HG03060 (cell line): ENCODE data around the gene CDH23.

Experiments
- ATAC-seq: cut with Tn5 transposase; IDR thresholded peaks from one replicate; pipeline ENCODE4 v1.9.1; 2021; ENCODE audit warnings: low read depth, moderate number of reproducible peaks; ENCODE audit not compliant: unreplicated experiment

CDH23 gene

DNA sequence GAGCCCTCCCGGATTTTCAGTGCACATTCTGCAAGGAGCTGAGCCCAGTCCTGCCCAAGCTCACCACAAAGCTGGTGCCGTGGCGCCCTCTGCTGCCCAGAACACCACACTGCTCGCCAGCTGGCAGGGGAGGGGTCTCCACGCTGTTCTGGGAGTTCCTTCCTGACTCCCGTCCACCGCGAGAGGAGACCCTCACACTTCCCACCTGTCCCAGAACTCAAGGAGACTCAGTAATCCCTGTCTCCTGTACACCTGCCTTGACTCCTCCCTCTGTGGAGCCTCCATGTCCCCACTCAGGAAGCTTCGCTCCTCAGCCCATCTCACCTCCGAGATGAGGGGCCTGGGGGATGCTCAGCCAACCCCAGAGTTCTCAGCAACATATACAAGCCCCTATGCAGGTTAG lies 311.6 kb downstream of the CDH23 start:
- ATAC-seq: no peak

DNA sequence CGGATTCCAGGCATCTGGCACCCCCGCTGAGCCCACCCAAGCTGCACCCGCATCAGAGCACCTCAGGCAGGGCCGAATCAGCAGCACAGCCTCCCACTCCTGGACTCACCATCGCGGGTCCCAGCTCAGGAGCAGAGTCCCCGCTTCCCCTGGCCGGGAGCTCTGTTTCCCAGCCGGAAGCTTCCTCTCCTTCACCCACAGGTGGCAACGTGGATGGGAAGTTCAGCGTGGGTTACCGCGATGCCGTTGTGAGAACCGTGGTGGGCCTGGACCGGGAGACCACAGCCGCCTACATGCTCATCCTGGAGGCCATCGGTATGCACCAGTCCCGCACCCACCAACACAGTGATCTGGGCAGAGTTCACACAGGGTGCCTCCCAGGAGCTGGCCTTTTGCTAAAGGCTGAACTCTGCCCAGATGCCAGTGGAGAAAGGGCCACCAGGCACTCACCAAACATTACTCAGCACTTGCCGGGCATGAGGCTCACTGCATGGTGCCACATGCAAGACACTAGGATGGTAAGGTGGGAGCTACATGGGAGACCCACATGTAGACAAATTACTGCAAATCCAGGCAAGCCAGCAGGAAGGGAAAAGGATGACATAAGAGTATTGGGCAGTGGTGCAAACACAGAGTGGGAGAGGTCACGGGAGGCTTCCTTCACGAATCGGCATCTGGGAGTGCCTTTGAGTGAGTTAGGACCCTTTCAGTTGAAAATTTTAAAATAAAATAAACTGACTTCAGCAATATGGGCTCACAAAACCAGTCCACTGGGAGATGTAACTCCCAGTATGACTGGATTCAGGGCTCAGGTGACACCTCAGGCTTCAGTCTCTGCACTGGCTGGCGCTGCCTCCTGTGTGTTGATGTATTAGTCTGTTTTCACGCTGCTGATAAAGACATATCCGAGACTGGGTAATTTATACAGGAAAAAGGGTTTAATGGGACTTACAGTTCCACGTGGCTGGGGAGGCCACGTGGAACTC lies 312.5 kb downstream of the CDH23 start:
- ATAC-seq: no peak

DNA sequence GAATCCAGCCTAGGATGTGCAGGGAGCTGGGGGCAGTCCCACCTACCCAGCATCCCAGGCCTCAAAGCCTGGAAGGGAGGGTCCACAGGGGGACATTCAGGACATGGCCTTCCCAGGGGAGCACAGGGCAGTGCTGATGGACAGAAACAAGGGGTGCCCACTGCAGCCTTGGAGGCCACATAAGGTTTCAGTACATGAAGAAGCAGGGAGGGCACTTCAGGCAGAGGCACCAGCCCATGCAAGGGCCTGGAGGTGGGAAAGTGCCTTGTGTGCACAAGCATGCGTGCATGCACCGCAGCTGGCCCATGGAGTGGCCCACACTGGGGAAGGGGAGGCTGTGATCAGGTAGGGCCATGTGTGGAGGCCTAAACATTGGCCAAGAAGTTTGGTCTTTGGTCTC lies 313.8 kb downstream of the CDH23 start:
- no peak for ATAC-seq

DNA sequence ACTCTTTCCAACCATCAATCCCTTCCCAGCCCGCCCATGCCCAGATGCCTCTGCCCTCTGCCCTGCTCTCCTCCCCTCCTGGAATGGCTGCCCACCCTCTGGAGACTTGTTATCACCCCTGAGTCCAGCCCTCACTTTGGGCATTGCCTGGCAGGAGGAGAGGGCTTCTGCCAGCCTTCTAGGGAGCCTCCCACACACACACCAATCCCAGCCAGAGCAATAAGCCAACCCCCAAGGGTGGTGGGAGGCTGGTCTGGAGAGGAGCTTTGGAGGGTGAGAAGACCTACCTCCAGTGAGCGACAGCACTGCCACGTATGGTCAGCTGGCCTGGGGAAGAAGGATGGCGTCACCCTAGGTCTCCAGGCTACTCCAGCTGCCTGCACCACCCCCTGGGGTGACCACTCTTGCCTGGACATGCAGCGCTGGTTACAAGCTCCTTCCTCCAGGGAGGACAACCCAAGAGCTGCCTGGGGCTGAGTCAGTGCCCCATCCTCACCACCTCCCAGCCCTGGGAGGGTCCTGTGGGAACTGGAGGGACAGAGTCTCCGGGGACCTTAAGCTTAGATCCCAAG lies 314.4 kb downstream of the CDH23 start:
- ATAC-seq: no peak

DNA sequence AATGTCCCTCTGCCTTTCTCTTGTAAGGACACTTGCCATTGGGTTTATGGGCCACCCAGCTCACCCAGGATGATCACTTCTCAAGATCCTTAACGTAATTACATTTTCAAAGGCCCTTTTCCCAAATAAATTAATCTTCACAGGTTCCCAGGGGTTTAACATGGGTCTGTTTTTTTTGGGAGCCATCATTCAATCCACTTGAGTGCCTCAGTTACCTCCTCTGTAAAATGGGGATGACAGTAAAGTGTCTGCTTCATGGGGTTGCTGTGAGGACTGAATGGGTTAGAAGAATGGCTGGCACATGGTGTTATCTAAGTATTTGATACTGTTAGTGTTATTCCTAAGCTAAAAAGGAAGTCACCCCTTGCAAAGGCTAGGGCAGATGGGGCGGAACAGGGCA lies 315.4 kb downstream of the CDH23 start:
- no peak for ATAC-seq

DNA sequence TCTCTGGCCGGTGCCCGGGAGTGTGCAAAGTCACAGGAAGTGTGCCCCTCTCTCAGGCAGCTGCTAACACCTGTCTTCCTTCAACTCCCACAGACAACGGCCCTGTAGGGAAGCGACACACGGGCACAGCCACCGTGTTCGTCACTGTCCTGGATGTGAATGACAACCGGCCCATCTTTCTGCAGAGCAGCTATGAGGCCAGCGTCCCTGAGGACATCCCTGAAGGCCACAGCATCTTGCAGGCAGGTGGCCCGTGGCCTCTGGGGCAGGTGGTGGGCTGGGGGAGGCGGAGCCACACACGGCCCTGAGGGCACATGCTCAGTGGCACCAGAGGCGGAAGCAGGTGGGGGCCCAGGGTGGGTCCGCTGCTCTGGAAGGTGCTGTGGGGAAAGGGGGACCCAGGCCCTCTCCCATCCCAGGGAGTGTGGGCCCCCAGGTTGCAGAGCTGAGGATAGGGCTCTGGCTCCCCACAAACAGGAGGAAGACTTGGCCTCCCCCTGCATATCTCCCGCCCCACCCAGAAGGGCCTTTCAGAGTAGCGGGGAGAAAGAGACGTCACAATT lies 315.9 kb downstream of the CDH23 start:
- no peak for ATAC-seq

DNA sequence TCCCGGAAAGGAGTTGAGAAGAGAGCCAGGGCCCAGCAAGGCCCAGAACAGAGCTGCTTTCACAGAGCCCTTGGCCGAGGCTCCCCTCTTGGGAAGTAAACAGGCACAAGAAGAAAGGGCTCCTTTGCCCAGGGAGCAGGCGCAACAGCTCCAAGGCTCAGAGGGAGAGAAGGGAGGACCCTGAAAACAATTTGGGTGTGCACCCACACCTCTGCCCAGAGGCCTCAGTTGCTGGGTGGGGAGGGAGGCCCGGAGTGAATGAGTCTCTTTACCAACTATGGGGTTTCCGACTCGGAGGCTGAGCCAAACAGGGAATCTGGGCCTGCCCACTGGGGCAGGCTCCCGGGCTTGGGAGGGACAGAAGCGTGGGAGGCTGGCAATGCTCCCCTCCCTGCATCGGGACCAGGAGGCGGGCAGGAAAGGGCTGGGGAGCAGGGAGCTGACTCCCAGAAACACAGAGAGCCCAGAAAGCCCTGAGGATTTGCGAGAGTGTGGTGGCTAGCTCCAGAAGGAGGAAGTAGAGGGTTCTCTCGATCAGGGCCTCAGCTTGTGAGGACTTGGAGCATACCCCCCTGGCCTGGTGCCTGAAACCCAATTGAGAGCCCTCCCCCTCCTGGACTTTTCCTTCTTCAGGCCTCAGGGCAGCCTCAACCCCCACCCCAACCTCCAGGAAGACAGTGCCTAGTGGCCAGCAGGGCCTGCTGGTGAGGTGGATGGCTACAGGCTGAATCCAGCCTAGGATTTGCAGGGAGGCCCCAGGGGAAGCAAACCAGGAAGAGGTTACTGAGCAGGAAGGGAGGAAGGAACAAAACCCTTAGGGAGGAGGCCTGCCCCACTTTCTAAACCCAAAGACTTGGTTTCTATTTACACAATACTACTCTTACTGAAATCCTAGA lies 316.7 kb downstream of the CDH23 start:
- no peak for ATAC-seq

DNA sequence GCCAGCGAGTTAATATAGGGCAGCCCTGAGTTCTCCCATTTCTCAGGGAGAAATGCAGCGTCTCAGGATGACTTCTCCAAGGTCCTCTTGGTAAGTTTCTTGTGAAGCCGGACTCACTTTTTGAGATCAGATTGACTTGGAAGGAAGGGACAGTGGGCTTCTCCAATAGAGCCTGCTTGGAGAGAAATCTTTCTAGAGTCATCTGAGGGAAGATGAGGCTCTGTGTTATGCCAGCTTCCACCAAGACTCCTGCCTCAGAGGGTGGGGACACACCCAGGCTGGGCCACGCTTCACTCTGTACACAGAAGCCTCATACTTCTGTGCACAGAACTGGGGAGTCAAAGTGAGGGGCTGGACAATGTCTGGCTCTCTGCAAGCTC lies 317.3 kb downstream of the CDH23 start:
- ATAC-seq: no peak

DNA sequence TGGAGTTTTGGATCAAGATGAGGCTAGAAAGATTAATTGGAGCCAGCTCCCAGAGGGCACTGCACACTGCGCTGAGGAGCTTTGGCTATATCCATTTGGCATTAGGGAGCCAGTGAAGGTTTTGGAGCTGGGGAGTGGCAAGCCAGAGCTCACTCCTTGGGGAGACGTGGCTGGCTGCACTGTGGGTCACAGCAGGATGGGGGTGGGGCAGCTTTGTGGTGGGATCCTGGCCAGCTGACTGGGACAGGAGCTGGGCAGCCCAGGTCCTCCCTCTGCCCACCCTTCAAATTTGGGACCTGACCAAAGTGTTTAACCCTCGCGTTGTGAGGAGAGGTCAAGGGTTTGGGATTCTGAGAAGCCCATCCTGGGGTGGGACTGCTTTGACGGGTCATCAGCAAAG lies 317.9 kb downstream of the CDH23 start:
- ATAC-seq: no peak

DNA sequence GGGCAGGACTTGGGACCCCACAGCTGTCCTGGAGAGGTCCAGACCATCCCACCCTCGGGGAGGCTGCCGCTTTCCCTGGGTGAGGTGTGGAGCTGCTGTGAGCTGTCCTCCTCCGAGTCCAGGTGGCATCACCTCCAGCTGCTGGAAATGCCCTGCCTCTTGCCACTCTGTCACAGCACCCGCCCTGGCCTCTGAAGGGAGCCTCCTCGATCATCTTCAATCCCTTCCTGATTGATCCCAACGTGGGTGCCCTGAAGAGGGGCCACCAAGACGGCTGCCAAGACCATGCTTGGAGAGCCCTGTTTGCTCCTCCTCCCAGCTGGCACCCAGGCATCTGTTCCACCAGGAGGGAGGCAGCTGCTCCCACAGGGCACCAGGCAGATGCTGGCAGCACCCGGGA lies 318.3 kb downstream of the CDH23 start:
- ATAC-seq: no peak

DNA sequence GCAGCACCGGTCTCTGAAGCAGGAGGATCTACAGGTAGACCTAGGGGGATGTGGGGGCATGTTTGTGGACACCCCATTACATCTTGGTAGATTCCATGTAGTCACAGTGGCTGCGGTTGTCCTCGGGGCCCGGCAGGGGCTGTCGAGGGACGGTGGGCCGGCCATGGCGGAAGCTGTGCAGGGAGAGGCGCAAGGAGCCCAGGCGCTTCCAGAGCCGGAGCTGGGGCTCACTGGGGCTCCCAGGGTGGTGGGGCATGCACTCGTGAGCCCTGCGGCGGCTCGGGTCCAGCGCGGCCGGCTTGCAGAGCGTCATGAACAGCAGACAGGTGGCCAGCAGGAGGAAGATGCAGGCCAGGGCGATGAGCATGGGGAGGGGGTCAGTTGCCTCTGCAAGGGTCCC lies 319.1 kb downstream of the CDH23 start:
- ATAC-seq: no peak

DNA sequence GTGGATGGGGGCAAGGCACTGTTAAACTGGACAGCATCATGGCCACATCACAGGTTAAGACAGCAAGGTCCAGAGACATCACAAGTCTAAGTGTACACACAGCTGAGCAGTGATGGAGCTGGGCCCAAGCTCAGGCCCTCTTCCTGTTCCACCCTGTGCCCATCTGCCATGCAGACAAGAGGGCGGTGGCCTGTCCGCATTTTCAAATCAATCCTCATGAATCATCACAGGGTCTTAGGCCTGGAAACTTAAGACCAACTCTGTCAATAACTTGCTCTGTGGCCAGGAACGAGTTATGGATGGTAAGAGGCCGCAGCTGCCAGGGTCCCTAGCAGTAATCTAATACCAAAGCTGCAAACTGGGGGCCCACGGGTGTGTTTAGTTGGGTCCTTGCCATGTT lies 319.7 kb downstream of the CDH23 start:
- ATAC-seq: no peak

DNA sequence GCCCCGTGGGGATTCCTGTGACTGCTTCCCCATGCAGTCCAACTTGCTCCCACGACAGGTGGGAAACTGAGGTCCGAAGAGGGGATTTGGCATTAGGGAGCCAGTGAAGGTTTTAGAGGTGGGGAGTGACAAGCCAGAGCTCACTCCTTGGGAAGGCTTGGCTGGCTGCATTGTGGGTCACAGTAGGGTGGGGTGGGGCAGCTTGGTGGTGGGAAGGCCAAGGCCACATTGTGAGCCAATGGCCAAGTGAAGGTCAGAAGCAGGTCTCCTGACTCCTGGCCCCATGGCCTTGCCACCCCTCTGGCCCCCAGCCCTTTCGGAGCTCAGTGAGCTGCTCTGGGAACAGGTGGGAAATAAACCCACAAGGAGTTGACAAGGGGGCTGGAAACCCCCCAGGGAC lies 320.3 kb downstream of the CDH23 start:
- ATAC-seq: no peak

DNA sequence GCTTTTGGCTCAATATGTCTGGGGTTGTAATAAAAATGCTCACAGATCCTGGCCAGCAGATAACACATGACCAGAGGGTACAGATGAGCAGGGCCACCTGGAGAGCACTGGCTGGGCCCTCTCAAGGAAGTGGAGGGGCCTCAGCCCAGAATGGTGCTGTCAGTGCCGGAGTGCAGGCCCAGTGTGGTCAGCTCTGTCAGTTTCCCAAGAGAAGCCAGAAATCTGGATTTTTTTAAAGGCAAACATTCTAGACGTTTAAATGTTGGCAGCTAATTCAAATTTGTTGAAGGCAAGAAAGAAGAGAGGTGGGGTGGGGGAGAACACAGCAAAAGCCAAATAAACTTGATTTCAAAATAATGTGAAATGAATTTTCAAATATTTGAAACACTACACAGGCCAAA lies 320.8 kb downstream of the CDH23 start:
- no peak for ATAC-seq

DNA sequence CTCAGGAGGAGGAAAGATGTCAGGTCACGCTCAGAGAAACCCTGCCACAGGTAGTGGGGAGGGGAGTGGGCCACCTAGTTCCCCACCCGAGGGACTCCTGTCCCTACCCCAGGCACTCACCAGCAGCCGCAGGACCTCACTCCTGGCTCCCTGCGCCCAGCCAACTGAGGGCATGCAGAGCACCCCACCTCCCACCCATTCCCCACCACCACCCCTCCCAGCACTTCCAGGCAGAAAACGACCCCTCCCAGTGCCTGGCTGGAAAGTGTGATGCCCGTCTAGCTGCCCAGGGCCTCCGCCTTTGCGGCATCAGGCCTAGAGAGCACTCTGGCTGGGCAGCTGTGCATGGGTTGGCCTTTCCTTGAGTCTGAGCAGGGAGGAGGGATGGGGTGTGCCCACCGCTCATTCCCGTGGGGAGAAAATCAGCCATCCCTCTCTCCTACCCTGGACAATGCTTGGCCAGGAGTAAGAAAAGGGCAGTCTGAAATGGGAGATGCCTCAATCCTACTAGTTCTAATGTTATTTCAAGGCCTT lies 321.5 kb downstream of the CDH23 start:
- no peak for ATAC-seq

DNA sequence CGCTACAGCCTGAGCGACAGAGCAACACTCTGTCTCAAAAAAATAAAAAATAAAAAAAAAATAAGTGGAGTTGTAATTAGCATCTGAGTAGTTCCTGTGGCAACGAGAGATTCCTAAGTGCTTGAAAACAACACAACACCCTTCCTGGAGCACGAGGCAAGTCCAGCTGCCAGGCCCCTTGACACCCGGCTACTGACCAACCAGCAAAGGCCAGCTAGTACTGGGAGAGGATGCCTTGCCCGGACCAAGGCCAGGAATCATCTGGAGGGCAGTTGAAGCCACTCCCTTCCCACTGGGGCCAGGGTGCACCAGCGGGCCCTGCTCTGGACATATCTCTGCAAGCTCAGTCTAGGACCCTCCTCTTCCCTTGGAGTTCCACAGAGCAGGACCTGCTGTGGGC lies 322.3 kb downstream of the CDH23 start:
- no peak for ATAC-seq

DNA sequence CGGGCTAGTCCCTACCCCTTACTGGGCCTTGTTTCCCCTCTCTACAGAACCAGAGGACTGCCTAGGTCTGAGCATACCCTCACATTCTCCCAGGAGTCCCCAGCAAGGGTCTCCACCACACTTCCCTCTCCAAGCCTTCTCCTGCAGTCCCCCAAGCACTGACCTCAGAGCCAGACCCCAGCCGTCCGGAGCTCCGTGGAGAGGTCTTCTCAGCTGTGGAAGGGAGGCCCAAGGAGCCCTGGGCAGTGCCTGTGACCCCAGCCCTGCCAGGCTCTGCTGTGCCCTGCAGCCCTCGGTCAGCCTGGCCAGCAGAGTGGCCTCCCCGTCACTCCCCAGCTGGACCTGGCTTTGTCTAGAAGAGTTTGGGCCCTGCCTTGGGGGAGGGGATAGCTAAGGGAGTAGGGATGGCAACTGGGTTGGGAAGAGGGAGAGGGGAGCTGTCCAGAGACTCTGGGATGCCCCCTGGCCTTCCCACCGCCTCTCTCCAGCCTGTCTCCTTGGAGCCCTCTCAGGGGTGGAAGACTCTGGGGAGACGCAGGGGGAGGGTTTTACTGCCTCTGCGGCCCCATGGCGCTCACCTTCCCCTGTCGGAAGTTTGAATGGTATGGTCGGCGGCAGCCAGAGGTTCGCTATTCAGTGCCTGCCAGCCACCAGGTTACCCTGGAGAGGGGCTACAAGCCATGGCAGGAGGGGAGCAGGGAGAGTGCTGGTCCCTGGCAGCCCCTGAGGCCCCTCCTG lies 322.9 kb downstream of the CDH23 start, which contains the start of gene C10orf105:
Gene C10orf105, minus strand, starts transcription at position 315 of the 738 bp plus-strand sequence. CDS start 3,441 bp downstream, outside the sequence.
- no peak for ATAC-seq

DNA sequence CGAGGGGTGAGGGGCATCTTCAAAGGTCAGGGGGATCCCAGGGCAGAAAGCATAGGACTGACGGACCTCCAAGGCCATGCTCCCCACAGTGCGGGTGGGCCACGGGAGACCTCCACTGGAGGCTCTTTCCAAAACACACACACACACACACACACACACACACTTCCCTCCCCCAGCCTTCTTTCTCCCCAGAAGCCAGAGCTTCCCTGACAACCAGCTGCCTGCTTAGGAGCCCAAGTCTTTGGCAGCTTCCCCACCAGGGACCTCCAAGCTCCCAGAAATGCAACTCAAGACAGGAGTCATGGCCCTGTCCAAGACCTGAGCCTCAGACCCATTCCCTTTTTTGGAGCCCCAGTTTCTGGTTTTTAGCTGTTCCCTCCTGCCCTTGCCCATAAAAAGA lies 323.6 kb downstream of the CDH23 start:
- no peak for ATAC-seq

DNA sequence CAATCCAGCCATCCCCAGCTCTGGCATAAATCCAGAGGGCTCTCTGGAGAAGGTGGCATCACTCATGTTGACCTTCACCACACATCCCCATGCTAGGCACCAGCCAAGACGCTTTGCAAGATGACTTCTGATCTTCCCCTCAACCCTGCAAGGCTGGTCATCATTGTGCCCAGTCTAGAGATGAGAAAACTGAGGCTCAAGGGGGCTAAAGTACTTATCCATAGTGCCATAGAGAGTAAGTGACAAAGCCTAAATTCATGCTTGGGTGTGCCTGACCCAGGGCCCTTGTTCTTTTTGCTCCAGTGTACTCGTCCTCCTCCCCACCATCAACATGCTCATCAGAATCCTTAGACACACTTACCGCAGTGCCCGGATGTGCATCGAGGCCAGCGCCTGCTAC lies 324.6 kb downstream of the CDH23 start:
- no peak for ATAC-seq

DNA sequence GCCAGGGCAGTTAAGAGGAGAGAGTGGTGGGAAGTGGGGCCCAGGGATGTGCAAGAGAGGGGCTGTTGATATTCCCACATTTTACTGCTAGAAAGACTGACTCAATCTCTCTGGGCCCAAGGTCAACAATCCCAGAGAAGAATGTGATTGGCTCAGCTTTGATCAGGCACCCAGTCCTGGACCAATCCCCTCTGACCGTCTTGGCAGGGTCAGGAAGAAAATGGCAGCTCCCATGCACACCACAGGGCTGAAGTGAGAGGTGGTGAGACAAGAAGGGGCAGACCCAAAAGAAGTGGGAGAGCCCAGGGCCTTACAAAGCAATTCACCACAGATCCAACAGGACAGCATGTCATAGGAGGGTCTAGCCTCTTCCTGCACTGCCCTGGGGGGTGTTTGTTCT lies 326.1 kb downstream of the CDH23 start:
- ATAC-seq: no peak
